GM06990 (cell line): ENCODE measurements around the gene ERN1.
A peak's percentile ranks its signal among the peaks of the same experiment; 100 is the strongest.

Source experiments
- DNase-seq: peaks from one replicate; pipeline ENCODE4 v3.0.0-alpha.2; 2011; ENCODE audit not compliant: insufficient read length; ENCODE audit errors: extremely low read depth
- H3K27me3 ChIP-seq: replicated peaks from 2 replicates; pipeline ENCODE4 v1.6.0; 2011; ENCODE audit warnings: low read length; ENCODE audit not compliant: control insufficient read depth, insufficient read depth
- H3K36me3 ChIP-seq: 2 replicates; pipeline ENCODE4 v1.5.1; 2011; ENCODE audit warnings: low read length; ENCODE audit not compliant: control insufficient read depth, insufficient read depth
- H3K4me3 ChIP-seq: replicated peaks from 2 replicates; pipeline ENCODE4 v1.5.1; 2011; ENCODE audit warnings: low read depth, mild to moderate bottlenecking, control low read depth, low read length
- TF ChIP-seq, protein P1 (sequence below): IDR thresholded peaks from 2 replicates; pipeline ENCODE4 v1.5.1; 2011; ENCODE audit warnings: low read length, control low read depth, mild to moderate bottlenecking, inconsistent platforms; ENCODE audit not compliant: insufficient read depth, poor library complexity, severe bottlenecking

ERN1 gene

GRCh38 chr17:64133546-64134215, 3.7 kb upstream of the ERN1 start:
- Histone ChIP-seq H3K4me3 (no peak overlapping the region), H3K36me3 (no peaks in the 10 kb centered on the region), H3K27me3 (no peaks in the 10 kb centered on the region)
- peak; percentile 44 for DNase-seq
- TF ChIP-seq, protein P1, sequence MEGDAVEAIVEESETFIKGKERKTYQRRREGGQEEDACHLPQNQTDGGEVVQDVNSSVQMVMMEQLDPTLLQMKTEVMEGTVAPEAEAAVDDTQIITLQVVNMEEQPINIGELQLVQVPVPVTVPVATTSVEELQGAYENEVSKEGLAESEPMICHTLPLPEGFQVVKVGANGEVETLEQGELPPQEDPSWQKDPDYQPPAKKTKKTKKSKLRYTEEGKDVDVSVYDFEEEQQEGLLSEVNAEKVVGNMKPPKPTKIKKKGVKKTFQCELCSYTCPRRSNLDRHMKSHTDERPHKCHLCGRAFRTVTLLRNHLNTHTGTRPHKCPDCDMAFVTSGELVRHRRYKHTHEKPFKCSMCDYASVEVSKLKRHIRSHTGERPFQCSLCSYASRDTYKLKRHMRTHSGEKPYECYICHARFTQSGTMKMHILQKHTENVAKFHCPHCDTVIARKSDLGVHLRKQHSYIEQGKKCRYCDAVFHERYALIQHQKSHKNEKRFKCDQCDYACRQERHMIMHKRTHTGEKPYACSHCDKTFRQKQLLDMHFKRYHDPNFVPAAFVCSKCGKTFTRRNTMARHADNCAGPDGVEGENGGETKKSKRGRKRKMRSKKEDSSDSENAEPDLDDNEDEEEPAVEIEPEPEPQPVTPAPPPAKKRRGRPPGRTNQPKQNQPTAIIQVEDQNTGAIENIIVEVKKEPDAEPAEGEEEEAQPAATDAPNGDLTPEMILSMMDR, result peak; percentile 44

GRCh38 chr17:64131606-64132270, 1.8 kb upstream of the ERN1 start:
- peak overlapping the region; percentile 0; the same call in 1 of the 2 replicates for H3K4me3 ChIP-seq

GRCh38 chr17:64130559-64131001, 636 bp upstream of the ERN1 start:
- no peaks in the 10 kb centered on the region for H3K27me3 ChIP-seq
- H3K4me3 ChIP-seq, result peak overlapping the region; percentile 57
- no peaks in the 10 kb centered on the region for H3K36me3 ChIP-seq
- TF ChIP-seq, protein P1, result no peak
- DNase-seq, result no peak

More at GRCh38 chr17:64131606-64132270, 1.8 kb upstream of the ERN1 start:
- Histone ChIP-seq H3K27me3 (no peaks in the 10 kb centered on the region), H3K36me3 (no peaks in the 10 kb centered on the region)
- peak; percentile 59 for DNase-seq
- TF ChIP-seq, protein P1, result no peak

DNA sequence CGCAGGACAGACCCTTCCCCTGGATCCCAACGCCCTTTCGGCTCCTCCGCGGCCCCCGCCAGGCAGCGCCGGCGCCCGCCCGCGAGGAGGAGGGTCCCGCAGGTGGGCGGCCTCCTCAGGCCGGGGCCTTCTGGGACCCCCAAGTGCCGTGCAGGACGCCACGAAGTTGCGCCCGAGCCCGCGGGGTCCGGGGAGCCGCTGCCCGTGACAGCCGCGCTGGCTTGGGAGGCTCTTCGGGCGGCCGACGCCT, 504 bp downstream of the ERN1 start:
- TF ChIP-seq, protein P1, result no peak
- Histone ChIP-seq H3K36me3 (no peaks in the 10 kb centered on the region), H3K27me3 (no peaks in the 10 kb centered on the region), H3K4me3 (peak overlapping the region; percentile 84)
- DNase-seq, result no peak

- TF ChIP-seq, protein P1, result no peak
- no peaks in the 10 kb centered on the region for H3K27me3 ChIP-seq
- H3K36me3 ChIP-seq, result no peaks in the 10 kb centered on the region
- peak overlapping the region; percentile 84 for H3K4me3 ChIP-seq
- no peak for DNase-seq
Observed at GRCh38 chr17:64128787-64129514, 993 bp downstream of the ERN1 start.
